Hepatocyte (in vitro differentiated cells): ENCODE data around the gene F8. TPM values are rescaled to one million over a fixed set of nuclear protein-coding genes. Genes with fewer than 3 reads are reported as not detected.

Experiments
- DNase-seq: peaks from one replicate; pipeline ENCODE4 v3.0.0-alpha.2; 2016; ENCODE audit warnings: low spot score
- H2AFZ ChIP-seq: fragments of 200-600 bp; sonication (generic); 2 replicates; pipeline ENCODE4 v1.6.0; 2016; ENCODE audit warnings: antibody characterized with exemption, mild to moderate bottlenecking
- H3K27ac ChIP-seq: fragments of 200-600 bp; sonication (generic); 2 replicates; pipeline ENCODE4 v1.5.1; 2016; ENCODE audit warnings: mild to moderate bottlenecking
- H3K27me3 ChIP-seq: fragments of 200-600 bp; sonication (generic); 2 replicates; pipeline ENCODE4 v1.6.1; 2016
- H3K36me3 ChIP-seq: fragments of 200-600 bp; sonication (generic); replicated peaks from 2 replicates; pipeline ENCODE4 v1.5.1; 2016; ENCODE audit warnings: low read depth; ENCODE audit not compliant: insufficient read depth
- H3K4me1 ChIP-seq: fragments of 200-600 bp; sonication (generic); 2 replicates; pipeline ENCODE4 v1.5.1; 2016; ENCODE audit warnings: mild to moderate bottlenecking, moderate library complexity; ENCODE audit not compliant: insufficient read depth
- H3K4me2 ChIP-seq: fragments of 200-600 bp; sonication (generic); 2 replicates; pipeline ENCODE4 v1.6.0; 2016
- H3K4me3 ChIP-seq: fragments of 200-600 bp; sonication (generic); 2 replicates; pipeline ENCODE4 v1.5.1; 2016; ENCODE audit warnings: mild to moderate bottlenecking
- H3K79me2 ChIP-seq: fragments of 200-600 bp; sonication (generic); 2 replicates; pipeline ENCODE4 v1.6.0; 2017; ENCODE audit warnings: mild to moderate bottlenecking
- H3K9me2 ChIP-seq: fragments of 200-600 bp; sonication (generic); replicated peaks from 2 replicates; pipeline ENCODE4 v1.6.0; 2017; ENCODE audit warnings: mild to moderate bottlenecking; ENCODE audit not compliant: insufficient read depth
- H3K9me3 ChIP-seq: fragments of 200-600 bp; sonication (generic); 2 replicates; pipeline ENCODE4 v1.5.1; 2016; ENCODE audit warnings: low read depth, mild to moderate bottlenecking
- H4K20me1 ChIP-seq: fragments of 200-600 bp; sonication (generic); 2 replicates; pipeline ENCODE4 v1.6.0; 2016; ENCODE audit warnings: mild to moderate bottlenecking; ENCODE audit not compliant: insufficient read depth, poor library complexity, severe bottlenecking
- CTCF ChIP-seq: fragments of 200-600 bp; sonication (generic); IDR thresholded peaks from 2 replicates; pipeline ENCODE4 v1.5.1; 2016; ENCODE audit warnings: antibody characterized with exemption, mild to moderate bottlenecking; ENCODE audit not compliant: poor library complexity
- EZH2 ChIP-seq: fragments of 200-600 bp; sonication (generic); IDR thresholded peaks from 2 replicates; pipeline ENCODE4 v1.6.1; 2016; ENCODE audit warnings: antibody characterized with exemption, mild to moderate bottlenecking, borderline replicate concordance
- EZH2phosphoT487 ChIP-seq: fragments of 200-600 bp; sonication (generic); IDR thresholded peaks from one replicate; pipeline ENCODE4 v1.6.1; 2018; ENCODE audit warnings: antibody characterized with exemption, mild to moderate bottlenecking, low read depth, moderate library complexity; ENCODE audit not compliant: unreplicated experiment, severe bottlenecking
- WGBS: methylation state at CpG from one replicate; pipeline ENCODE4 v1.1.6; 2016; ENCODE audit warnings: low lambda C conversion rate; ENCODE audit errors: missing lambda C conversion rate; 5-methylcytosine and 5-hydroxymethylcytosine counted together
- polyA plus RNA-seq: library from polyadenylated mRNA; unstranded; fragments of >200 nt; fragmentation: Nextera tagmentation; extraction: Ambion mirVana; gene quantifications from 2 replicates; pipeline ENCODE4 v1.2.1, GENCODE V29; 2016
- total RNA-seq: library from RNA; depleted of rRNA; stranded (reverse); fragments of >200 nt; gene quantifications from 2 replicates; pipeline ENCODE4 v1.2.3, GENCODE V29; 2014

Gene F8
- total and polyA plus RNA-seq, 2 experiments from 2014 or later, result 0.92 to 1.4 TPM

- WGBS, result 70% methylated on average over 6 of the region's 6 CpGs
- TF ChIP-seq EZH2phosphoT487 (no peak), CTCF (no peak), EZH2 (no peak)
- H3K27me3 ChIP-seq, result no peaks in the 10 kb centered on the region
These were observed 23.7 kb upstream of the F8 start for GRCh38 chrX:155046129-155046810.

GRCh38 chrX:155035688-155036087 lies 13.2 kb upstream of the F8 start:
- no peak for TF ChIP-seq CTCF
- no peak for TF ChIP-seq EZH2
- TF ChIP-seq EZH2phosphoT487, result no peak
- Histone ChIP-seq H3K27ac (no peak overlapping the region), H3K27me3 (no peaks in the 10 kb centered on the region), H3K4me1 (no peaks in the 10 kb centered on the region), H3K9me2 (no peaks in the 10 kb centered on the region), H3K9me3 (peaks cover 9% of the 10 kb centered on the region), H3K4me3 (no peak overlapping the region), H4K20me1 (no peaks in the 10 kb centered on the region), H2AFZ (no peak overlapping the region), H3K4me2 (no peak overlapping the region), H3K36me3 (peaks cover 4% of the 10 kb centered on the region), H3K79me2 (peaks cover 57% of the 10 kb centered on the region)
- DNase-seq, result no peak
- 93% methylated on average over 4 of the region's 4 CpGs for WGBS

More at GRCh38 chrX:155046129-155046810, 23.7 kb upstream of the F8 start:
- Histone ChIP-seq H3K4me2 (no peak overlapping the region), H3K4me1 (no peaks in the 10 kb centered on the region), H3K4me3 (no peak overlapping the region), H3K27ac (no peak overlapping the region), H3K79me2 (peaks cover 5% of the 10 kb centered on the region), H3K9me2 (no peaks in the 10 kb centered on the region), H4K20me1 (no peaks in the 10 kb centered on the region), H3K9me3 (no peaks in the 10 kb centered on the region), H3K36me3 (no peaks in the 10 kb centered on the region), H2AFZ (no peak overlapping the region)
- no peak for DNase-seq

- Histone ChIP-seq H3K36me3 (peaks cover 4% of the 10 kb centered on the region), H3K27ac (no peak overlapping the region), H3K4me3 (no peak overlapping the region), H3K4me2 (no peak overlapping the region), H3K9me2 (no peaks in the 10 kb centered on the region), H4K20me1 (no peaks in the 10 kb centered on the region), H3K4me1 (no peaks in the 10 kb centered on the region), H3K79me2 (peaks cover 62% of the 10 kb centered on the region), H3K27me3 (no peaks in the 10 kb centered on the region), H2AFZ (no peak overlapping the region), H3K9me3 (peaks cover 6% of the 10 kb centered on the region)
- WGBS, result 79% methylated on average over 5 of the region's 5 CpGs
- TF ChIP-seq EZH2 (no peak), EZH2phosphoT487 (no peak), CTCF (no peak)
- no peak for DNase-seq
These were observed 9.1 kb upstream of the F8 start for GRCh38 chrX:155031657-155032056.
